HG03139 (cell line): Measurements from ENCODE around the gene ELF2.
A peak's percentile ranks its signal among the peaks of the same experiment; 100 is the strongest.
"Not testable (repeated sequence)": the region's sequence is repeated elsewhere in the genome, so short reads cannot be mapped to it uniquely, and the experiment has no call there.

Source experiments
- ATAC-seq: cut with Tn5 transposase; IDR thresholded peaks from one replicate; pipeline ENCODE4 v1.9.1; 2021; ENCODE audit not compliant: unreplicated experiment

Gene ELF2

DNA sequence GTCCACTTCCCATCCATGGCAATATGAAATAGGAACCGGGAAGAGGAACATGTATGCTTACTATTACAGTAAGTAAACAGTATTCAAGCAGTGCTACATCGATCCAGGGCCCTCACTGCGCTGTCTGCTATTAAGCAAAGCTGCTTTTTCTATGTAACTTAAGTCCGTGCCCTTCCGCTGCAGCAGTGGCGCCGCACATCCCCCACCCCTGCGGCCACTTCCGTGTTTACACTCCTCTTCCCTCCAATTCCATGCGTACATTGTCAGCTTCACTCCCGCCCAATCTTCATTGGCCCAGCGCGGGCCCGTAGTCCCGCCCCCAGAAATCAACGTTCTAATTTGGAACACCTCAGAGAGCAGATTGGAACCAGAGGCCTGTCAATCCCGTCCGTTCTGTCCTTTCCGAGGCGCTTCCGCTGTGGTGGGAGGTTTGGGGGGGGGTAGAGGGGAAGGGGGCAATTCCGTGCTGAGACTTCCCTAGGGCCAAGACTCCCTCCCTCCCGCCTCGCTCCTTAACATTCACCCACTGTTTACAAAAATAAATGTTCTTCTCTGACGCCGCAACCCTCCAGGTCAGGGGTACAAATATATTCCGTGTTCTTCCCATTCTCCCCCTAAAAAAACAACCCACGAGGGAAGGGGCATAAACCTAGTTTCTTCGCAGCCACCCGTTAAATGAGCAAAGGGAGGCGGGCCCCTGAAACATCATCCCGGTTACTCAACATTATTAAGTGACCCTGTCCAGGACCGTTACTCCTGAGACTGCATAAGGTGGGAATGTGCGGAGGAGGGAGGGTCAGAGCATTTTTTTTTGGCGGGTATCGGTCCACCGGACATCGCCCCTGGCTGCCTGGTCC, 94.0 kb downstream of the ELF2 start:
- peak; percentile 83 for ATAC-seq

GRCh38 chr4:139078926-139079325, 98.1 kb downstream of the ELF2 start:
- no peak for ATAC-seq

DNA sequence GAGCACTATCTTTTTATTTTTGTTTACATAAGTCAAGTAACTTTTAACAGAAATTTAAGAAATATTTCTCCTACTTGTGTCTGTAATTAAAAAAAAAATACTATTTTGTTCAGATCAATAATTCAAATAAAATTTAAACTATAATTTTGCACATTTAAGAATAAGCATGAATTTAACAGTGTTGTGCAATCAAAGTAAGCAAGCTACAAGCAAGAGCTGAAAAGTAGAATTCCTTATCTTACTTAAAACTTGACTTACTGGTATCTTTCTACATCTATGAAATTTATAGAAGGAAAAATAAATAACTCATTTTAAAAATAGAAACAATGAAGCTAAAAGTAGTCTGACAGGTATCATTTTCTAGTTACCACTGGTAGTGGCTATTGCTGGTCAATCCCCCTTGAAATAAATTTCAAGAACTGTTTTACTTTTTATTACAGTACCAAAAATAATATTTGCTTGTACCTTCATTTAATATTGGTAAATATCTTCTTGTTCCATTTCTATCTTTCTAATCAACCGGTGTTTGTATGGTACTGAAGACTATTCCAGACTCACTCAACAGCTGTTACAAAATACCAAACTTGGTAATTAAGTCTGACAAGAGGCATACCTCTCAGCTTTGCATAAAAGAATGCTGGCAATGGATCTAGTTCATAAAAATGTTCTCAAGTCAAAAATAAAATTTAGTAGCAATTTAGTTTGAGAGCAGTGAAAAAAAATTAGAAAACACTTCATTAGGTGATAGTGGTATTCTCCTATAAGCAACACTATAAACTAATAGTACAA, 99.3 kb downstream of the ELF2 start:
- ATAC-seq = no peak

- no peak for ATAC-seq
Measured at GRCh38 chr4:139076016-139076744, 100.8 kb downstream of the ELF2 start.

DNA sequence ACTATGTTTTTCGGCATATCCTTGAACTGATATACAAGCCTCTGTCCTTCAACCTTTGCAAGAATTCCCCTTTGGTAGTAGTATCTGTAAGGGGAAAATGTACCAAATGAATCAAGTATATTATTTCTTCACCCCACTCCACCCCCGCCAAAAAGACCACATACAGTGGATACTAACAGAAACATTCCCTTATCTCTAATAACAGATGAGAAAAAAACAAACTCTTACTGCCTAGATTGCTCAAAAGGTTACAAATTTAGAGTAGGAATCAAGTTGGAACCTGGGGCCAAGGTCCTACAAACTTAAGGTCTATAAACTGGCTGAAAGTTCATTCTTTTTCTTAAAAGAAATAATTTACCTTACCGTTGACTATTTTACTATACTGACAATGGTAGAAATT, 116.4 kb downstream of the ELF2 start:
- no peak for ATAC-seq

GRCh38 chr4:139059026-139059425, 118.0 kb downstream of the ELF2 start:
- not testable (repeated sequence) for ATAC-seq

GRCh38 chr4:139054791-139055505, 122.1 kb downstream of the ELF2 start:
- ATAC-seq = no peak

DNA sequence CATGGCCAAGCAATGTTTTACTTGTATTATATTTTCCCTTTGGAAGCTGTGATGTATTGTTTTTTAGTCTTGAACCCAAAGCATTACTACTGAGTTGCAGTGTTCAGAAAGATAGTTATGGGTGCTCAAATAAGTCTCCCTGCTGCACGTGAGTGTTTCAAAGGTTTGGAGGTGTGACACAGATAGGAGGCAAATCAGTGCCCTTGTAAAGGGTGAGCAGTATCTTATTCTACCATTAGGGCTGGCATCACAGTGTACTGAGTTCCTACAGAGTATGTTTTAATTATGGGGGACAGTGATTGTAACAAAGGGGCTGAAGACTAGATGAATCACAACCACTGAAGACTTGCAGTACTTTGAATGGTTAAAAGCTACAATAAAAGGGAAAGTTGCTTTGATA, 123.1 kb downstream of the ELF2 start:
- ATAC-seq = no peak

- no peak for ATAC-seq
Measured at GRCh38 chr4:139050446-139050845, 126.6 kb downstream of the ELF2 start.

DNA sequence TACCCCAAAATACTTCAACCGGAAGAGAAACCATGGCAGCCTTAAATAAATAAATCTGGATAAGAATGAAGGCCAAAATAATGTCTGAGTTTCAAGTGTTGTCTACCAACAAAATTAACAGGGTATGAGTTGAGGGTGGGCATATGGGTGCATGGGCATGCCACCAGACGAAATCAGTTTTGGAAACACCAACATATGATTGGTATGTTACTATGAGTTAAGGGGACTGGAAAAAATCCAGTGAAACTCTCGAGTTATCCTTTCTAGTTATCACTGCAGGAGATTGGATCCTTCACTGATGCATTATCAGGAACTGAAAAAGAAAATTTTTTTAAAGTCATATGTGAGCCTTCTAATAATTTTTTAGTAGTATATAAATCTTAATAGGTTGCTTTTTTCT, 129.0 kb downstream of the ELF2 start:
- no peak for ATAC-seq

DNA sequence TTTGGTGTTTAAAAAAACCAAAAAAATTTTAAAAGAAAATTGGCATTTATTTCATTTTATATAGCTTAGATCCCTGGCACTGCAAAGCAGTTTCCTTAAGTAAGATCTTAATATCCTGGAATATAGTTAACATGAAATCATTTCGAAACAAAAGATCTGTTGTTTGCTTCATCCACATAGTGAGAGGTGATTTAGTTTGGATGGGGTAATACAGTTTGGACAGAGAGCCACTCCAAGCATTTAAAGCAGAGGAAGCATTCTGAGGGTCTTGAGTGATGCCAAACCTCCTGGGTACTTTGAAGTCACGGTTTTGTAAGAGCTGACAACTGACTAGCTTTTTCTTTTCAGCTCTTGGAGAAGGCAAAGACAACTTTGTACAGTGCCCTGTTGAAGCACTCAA, 132.7 kb downstream of the ELF2 start:
- no peak for ATAC-seq

- no peak for ATAC-seq
Measured at GRCh38 chr4:139042981-139043460, 134.0 kb downstream of the ELF2 start.

- ATAC-seq = no peak
Measured at GRCh38 chr4:139038874-139039443, 138.1 kb downstream of the ELF2 start.

GRCh38 chr4:139036885-139037284, 140.1 kb downstream of the ELF2 start:
- ATAC-seq = no peak

- ATAC-seq = no peak
Measured at GRCh38 chr4:139035650-139036049, 141.4 kb downstream of the ELF2 start.

- ATAC-seq = peak; percentile 74
Measured at GRCh38 chr4:139030614-139031235, 146.3 kb downstream of the ELF2 start.

DNA sequence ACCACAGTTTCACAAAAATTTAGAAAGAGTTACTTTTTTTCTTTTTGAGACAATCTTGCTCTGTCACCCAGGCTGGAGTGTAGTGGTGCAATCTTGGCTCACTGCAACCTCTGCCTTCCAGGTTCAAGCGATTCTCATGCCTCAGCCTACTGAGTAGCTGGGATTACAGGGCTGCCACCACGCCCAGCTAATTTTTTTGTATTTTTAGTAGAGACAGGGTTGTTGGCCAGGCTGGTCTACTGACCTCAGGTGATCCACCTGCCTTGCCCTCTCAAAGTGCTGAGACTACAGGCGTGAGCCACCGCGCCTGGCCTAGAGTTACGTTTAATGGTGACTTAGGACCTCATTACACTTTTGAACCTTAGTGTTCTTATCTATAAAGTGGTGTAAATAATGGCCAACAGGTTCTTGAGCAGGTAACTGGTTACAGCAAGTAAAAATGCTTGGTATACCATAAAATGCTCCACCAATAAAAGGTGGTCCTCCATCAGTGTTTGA, 147.1 kb downstream of the ELF2 start:
- ATAC-seq = not testable (repeated sequence)

GRCh38 chr4:139028191-139028661, 148.8 kb downstream of the ELF2 start:
- no peak for ATAC-seq

DNA sequence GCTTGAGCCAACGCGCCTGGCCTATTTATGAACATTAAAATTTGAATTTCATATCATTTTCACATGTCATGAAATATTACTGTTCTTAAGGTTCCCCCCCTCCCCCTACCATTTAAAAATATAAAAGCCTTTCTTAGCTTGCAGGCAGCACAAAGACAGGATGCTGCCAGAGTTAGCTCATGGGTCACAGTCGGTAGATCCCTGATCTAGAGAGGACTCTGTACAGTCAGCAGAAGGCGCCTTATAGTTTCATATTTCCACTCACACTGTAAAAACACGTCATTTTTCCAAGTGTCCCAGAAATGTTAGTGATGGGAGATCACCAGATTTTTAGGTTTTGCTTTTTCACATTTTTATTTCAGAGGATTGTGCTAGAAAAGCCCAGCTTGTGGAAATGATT, 149.2 kb downstream of the ELF2 start:
- ATAC-seq = no peak

DNA sequence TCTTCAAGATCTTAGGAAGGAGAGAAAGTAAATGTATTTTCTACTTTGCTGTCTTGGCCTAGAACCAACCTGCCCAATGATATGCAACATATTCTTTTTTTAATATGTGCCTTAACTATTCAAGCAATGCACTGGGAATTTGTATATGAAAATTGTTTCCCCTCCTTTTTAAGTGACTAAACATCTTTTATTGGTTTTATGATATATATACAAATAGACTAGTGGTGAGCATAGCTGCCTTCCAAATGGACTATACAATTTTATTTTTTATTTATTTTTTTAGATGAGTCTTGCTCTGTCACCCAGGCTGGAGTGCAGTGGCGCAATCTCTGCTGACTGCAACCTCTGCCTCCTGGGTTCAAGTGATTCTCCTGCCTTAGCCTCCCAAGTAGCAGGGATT, 151.2 kb downstream of the ELF2 start:
- no peak for ATAC-seq
